SK-N-SH (cell line): ENCODE results near the gene SMARCA4.

ENCODE experiments used
- CHD2 ChIP-seq: fragments of 150-350 bp; IDR thresholded peaks from 2 replicates; pipeline ENCODE4 v1.6.1; 2018; ENCODE audit warnings: low read length; ENCODE audit not compliant: partially characterized antibody
- CTCF ChIP-seq: fragments of 200-600 bp; sonication (generic); IDR thresholded peaks from 2 replicates; pipeline ENCODE4 v1.6.1; 2017; ENCODE audit warnings: antibody characterized with exemption, mild to moderate bottlenecking, moderate library complexity
- EZH2phosphoT487 ChIP-seq: fragments of 200-600 bp; sonication (generic); IDR thresholded peaks from 2 replicates; pipeline ENCODE4 v1.6.1; 2017; ENCODE audit warnings: low read depth, mixed run types, mild to moderate bottlenecking, antibody characterized with exemption, moderate library complexity, borderline replicate concordance
- FOXM1 ChIP-seq: IDR thresholded peaks from 2 replicates; pipeline ENCODE4 v1.4.0; 2012; ENCODE audit warnings: low read depth, mild to moderate bottlenecking
- GABPA ChIP-seq: IDR thresholded peaks from 2 replicates; pipeline ENCODE4 v1.4.0; 2012; ENCODE audit warnings: low read depth, mild to moderate bottlenecking
- JUND ChIP-seq: IDR thresholded peaks from 2 replicates; pipeline ENCODE4 v1.4.0; 2012
- MAX ChIP-seq: IDR thresholded peaks from 2 replicates; pipeline ENCODE4 v1.4.0; 2012; ENCODE audit warnings: low read depth
- POLR2AphosphoS5 ChIP-seq: IDR thresholded peaks from 2 replicates; pipeline ENCODE4 v1.6.1; 2012; ENCODE audit warnings: low read depth, low read length
- RAD21 ChIP-seq: IDR thresholded peaks from 2 replicates; pipeline ENCODE4 v1.6.1; 2012; ENCODE audit warnings: mild to moderate bottlenecking, low read length
- RFX5 ChIP-seq: IDR thresholded peaks from 2 replicates; pipeline ENCODE4 v1.6.1; 2012; ENCODE audit warnings: mild to moderate bottlenecking, improper control_type of control experiment, low read length
- ZBTB33 ChIP-seq: IDR thresholded peaks from 2 replicates; pipeline ENCODE4 v1.4.0; 2012; ENCODE audit warnings: low read depth, borderline replicate concordance

GRCh38 chr19:10995926-10996600, 35.2 kb downstream of the SMARCA4 start:
- TF ChIP-seq RAD21 (no peak), MAX (no peak), JUND (no peak), POLR2AphosphoS5 (no peak), CTCF (no peak), EZH2phosphoT487 (no peak), RFX5 (no peak), GABPA (no peak), FOXM1 (no peak), ZBTB33 (no peak), CHD2 (no peak)
